Kidney capillary endothelial cell (primary cell): ENCODE data around the gene GADD45G.

Experiments
- DNase-seq: peaks from one replicate; pipeline ENCODE4 v3.0.0-alpha.2; 2018; ENCODE audit warnings: low spot score

The GADD45G gene

GRCh38 chr9:89609426-89610006 is 4.7 kb downstream of the GADD45G start:
- DNase-seq, result no peak

GRCh38 chr9:89610391-89610925 is 5.6 kb downstream of the GADD45G start:
- DNase-seq, result no peak

- no peak for DNase-seq
Measured at GRCh38 chr9:89611425-89611824, 6.6 kb downstream of the GADD45G start.

GRCh38 chr9:89612566-89613278 is 7.9 kb downstream of the GADD45G start:
- no peak for DNase-seq

- DNase-seq, result no peak
Measured at GRCh38 chr9:89613912-89614892, 9.4 kb downstream of the GADD45G start.

GRCh38 chr9:89615661-89616060 is 10.8 kb downstream of the GADD45G start:
- DNase-seq, result no peak

- no peak for DNase-seq
Measured at GRCh38 chr9:89616411-89616810, 11.6 kb downstream of the GADD45G start.

- no peak for DNase-seq
Measured at GRCh38 chr9:89617978-89618377, 13.2 kb downstream of the GADD45G start.

- DNase-seq, result no peak
Measured at GRCh38 chr9:89619019-89619418, 14.2 kb downstream of the GADD45G start.

- DNase-seq, result no peak
Measured at GRCh38 chr9:89619424-89620138, 14.8 kb downstream of the GADD45G start.

- DNase-seq, result no peak
Measured at GRCh38 chr9:89621031-89621430, 16.2 kb downstream of the GADD45G start.

- DNase-seq, result no peak
Measured at GRCh38 chr9:89621676-89622075, 16.9 kb downstream of the GADD45G start.

GRCh38 chr9:89622933-89623861 is 18.4 kb downstream of the GADD45G start:
- no peak for DNase-seq

- no peak for DNase-seq
Measured at GRCh38 chr9:89623925-89624420, 19.2 kb downstream of the GADD45G start.

- DNase-seq, result no peak
Measured at GRCh38 chr9:89625721-89626687, 21.2 kb downstream of the GADD45G start.

- DNase-seq, result no peak
Measured at GRCh38 chr9:89626741-89627265, 22.0 kb downstream of the GADD45G start.

- DNase-seq, result no peak
Measured at GRCh38 chr9:89628601-89629000, 23.8 kb downstream of the GADD45G start.

- no peak for DNase-seq
Measured at GRCh38 chr9:89629081-89629976, 24.5 kb downstream of the GADD45G start.
